HFFc6 (cell line): Measurements from ENCODE around the gene CDC73. TPM values are rescaled to one million over a fixed set of nuclear protein-coding genes. Genes with fewer than 3 reads are reported as not detected.

ENCODE experiments used
- DNase-seq: peaks from one replicate; pipeline ENCODE4 v3.0.0-alpha.2; 2018
- H3K27ac Mint-ChIP-seq: 2 replicates; pipeline ENCODE4 v1.8.0; 2020; ENCODE audit warnings: mild to moderate bottlenecking, mixed read lengths
- H3K27me3 Mint-ChIP-seq: 2 replicates; pipeline ENCODE4 v1.8.0; 2021; ENCODE audit warnings: mild to moderate bottlenecking, moderate library complexity, mixed read lengths; ENCODE audit not compliant: insufficient read depth
- H3K36me3 Mint-ChIP-seq: 2 replicates; pipeline ENCODE4 v1.8.0; 2021; ENCODE audit warnings: low read depth, mixed read lengths
- H3K4me1 Mint-ChIP-seq: 2 replicates; pipeline ENCODE4 v1.8.0; 2020; ENCODE audit warnings: low read depth, mixed read lengths
- H3K4me3 Mint-ChIP-seq: 2 replicates; pipeline ENCODE4 v1.8.0; 2020; ENCODE audit warnings: mild to moderate bottlenecking, moderate library complexity, mixed read lengths
- H3K9me3 Mint-ChIP-seq: 2 replicates; pipeline ENCODE4 v1.8.0; 2020; ENCODE audit warnings: mild to moderate bottlenecking, mixed read lengths
- microRNA-seq: library from miRNA; unstranded; fragments of <30 nt; microRNA quantifications from one replicate; pipeline ENCODE4, GENCODE V29; 2019
- total RNA-seq, 6 experiments: library from RNA; stranded (reverse); fragmentation: NEBNext Ultra II Directional; extraction: Animal tissue kit (Norgen Biotek cat#: 25700); gene quantifications; 2 replicates in 1 of 6; 3 replicates in 5 of 6; pipeline ENCODE4 v1.2.3, GENCODE V29; 2021
- TF ChIP-seq, protein P1 (sequence below): fragments of 200-600 bp; sonication (generic); IDR thresholded peaks from 2 replicates; pipeline ENCODE4 v1.5.0; 2021; ENCODE audit warnings: antibody characterized with exemption, mild to moderate bottlenecking

Gene CDC73
- total RNA-seq, 6 experiments from 2014 or later, result 62.8 to 71.6 (median 65.2) TPM

GRCh38 chr1:193299038-193299437 is 177.2 kb downstream of the CDC73 start:
- Mint-ChIP-seq H3K9me3 (no peaks in the 10 kb centered on the region), H3K4me1 (no peaks in the 10 kb centered on the region), H3K27me3 (no peaks in the 10 kb centered on the region), H3K36me3 (no peaks in the 10 kb centered on the region), H3K27ac (no peak overlapping the region), H3K4me3 (no peak overlapping the region)
- DNase-seq, result no peak
- TF ChIP-seq, protein P1, sequence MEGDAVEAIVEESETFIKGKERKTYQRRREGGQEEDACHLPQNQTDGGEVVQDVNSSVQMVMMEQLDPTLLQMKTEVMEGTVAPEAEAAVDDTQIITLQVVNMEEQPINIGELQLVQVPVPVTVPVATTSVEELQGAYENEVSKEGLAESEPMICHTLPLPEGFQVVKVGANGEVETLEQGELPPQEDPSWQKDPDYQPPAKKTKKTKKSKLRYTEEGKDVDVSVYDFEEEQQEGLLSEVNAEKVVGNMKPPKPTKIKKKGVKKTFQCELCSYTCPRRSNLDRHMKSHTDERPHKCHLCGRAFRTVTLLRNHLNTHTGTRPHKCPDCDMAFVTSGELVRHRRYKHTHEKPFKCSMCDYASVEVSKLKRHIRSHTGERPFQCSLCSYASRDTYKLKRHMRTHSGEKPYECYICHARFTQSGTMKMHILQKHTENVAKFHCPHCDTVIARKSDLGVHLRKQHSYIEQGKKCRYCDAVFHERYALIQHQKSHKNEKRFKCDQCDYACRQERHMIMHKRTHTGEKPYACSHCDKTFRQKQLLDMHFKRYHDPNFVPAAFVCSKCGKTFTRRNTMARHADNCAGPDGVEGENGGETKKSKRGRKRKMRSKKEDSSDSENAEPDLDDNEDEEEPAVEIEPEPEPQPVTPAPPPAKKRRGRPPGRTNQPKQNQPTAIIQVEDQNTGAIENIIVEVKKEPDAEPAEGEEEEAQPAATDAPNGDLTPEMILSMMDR, result no peak

- H3K27me3 Mint-ChIP-seq, result no peaks in the 10 kb centered on the region
- DNase-seq, result no peak
- H3K27ac Mint-ChIP-seq, result no peak overlapping the region
- H3K4me1 Mint-ChIP-seq, result no peaks in the 10 kb centered on the region
- H3K36me3 Mint-ChIP-seq, result no peaks in the 10 kb centered on the region
- TF ChIP-seq, protein P1, result no peak
- H3K4me3 Mint-ChIP-seq, result no peak overlapping the region
- no peaks in the 10 kb centered on the region for H3K9me3 Mint-ChIP-seq
Observed at GRCh38 chr1:193301746-193302145, 179.9 kb downstream of the CDC73 start.

DNA sequence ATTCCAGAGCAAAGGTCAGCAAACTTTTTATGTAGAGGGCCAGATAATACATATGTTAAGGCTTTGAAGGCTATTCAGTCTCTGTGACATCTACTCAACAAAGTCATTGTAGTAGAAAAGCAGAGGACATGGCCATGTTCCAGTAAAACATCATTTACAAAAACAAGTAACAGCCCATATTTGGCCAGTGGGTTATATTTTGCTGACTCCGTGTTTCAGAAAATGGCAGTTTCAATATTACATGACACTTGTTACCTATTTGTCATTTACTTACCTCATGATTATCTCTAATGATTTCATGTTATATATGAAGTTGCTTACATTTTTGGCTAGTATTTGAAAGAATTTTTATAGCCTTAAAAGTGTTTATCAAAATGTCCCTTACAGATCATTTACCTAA is 182.0 kb downstream of the CDC73 start:
- H3K9me3 Mint-ChIP-seq, result no peaks in the 10 kb centered on the region
- TF ChIP-seq, protein P1, result no peak
- H3K36me3 Mint-ChIP-seq, result no peaks in the 10 kb centered on the region
- H3K4me1 Mint-ChIP-seq, result no peaks in the 10 kb centered on the region
- no peaks in the 10 kb centered on the region for H3K27me3 Mint-ChIP-seq
- DNase-seq, result no peak
- no peak overlapping the region for H3K4me3 Mint-ChIP-seq
- no peak overlapping the region for H3K27ac Mint-ChIP-seq

Small RNA genes lying within 50 kb of the gene (microRNA-seq; reads per million reads assigned to microRNA genes)
- gene MIR1278, result not detected

Other genes with a start within 250 kb of the CDC73 start
- gene UCHL5, start 62.7 kb upstream of the CDC73 start, total RNA-seq, result 10 to 100 TPM; 24.1 to 34.1 (median 29.4) TPM
- 10 to 100 TPM; 59.7 to 79.0 (median 61.8) TPM for gene RO60, start 62.4 kb upstream of the CDC73 start, total RNA-seq
- gene GLRX2, start 16.6 kb upstream of the CDC73 start, total RNA-seq, result 10 to 100 TPM; 32.8 to 39.1 (median 34.7) TPM
- under 1 TPM; 0.37 to 0.95 (median 0.62) TPM for gene B3GALT2, start 64.6 kb downstream of the CDC73 start, total RNA-seq